K562 (cell line): ENCODE measurements around the gene PIGC. TPM values are rescaled to one million over a fixed set of nuclear protein-coding genes. Genes with fewer than 3 reads are reported as not detected.
A peak's percentile ranks its signal among the peaks of the same experiment; 100 is the strongest.

Experiments used
- CTBP1 ChIP-seq: fragments of 450-650 bp; IDR thresholded peaks from 2 replicates; pipeline ENCODE4 v1.6.1; 2016; ENCODE audit warnings: borderline replicate concordance
- NR2C2 ChIP-seq, 2 experiments: fragments of 200-800 bp in 1 of 2; sonication (Bioruptor generic) in 1 of 2; sonication (generic) in 1 of 2; formaldehyde crosslinking in 1 of 2; IDR thresholded peaks; 2 replicates each; pipeline versions ENCODE4 v1.6.1 to v1.8.0; 2016 to 2022; ENCODE audit warnings: mild to moderate bottlenecking in 1 of 2, missing compliant biosample characterization in 1 of 2, missing genetic modification characterization in 1 of 2, missing genetic modification reagents in 1 of 2
- TAF7 ChIP-seq: fragments of 450-650 bp; IDR thresholded peaks from 2 replicates; pipeline ENCODE4 v1.6.1; 2016; ENCODE audit warnings: missing genetic modification characterization, missing compliant biosample characterization
- WHSC1 ChIP-seq: IDR thresholded peaks from one replicate; pipeline ENCODE4 v1.6.1; 2012; ENCODE audit warnings: low read length, control low read depth, inconsistent platforms
- ZFP1 ChIP-seq: fragments of 450-650 bp; formaldehyde crosslinking; IDR thresholded peaks from 2 replicates; pipeline ENCODE4 v1.4.0; 2020; ENCODE audit warnings: mild to moderate bottlenecking, mixed read lengths
- ZNF384 ChIP-seq: IDR thresholded peaks from 2 replicates; pipeline ENCODE4 v1.6.1; 2012; ENCODE audit warnings: low read depth, low read length, improper control_type of control experiment
- polyA plus RNA-seq, 8 experiments: library from polyadenylated mRNA; depleted of rRNA in 4 of 8; stranded (reverse) in 5 of 8; unstranded in 3 of 8; fragments of >200 nt; fragmentation: Nextera tagmentation in 2 of 8; fragmentation: Illumina TruSeq in 1 of 8; extraction: Ambion mirVana in 2 of 8; extraction: Trizol in 1 of 8; gene quantifications; 2 replicates each; pipeline versions ENCODE4 v1.2.1 to v1.2.3, GENCODE V29; 2011 to 2014; ENCODE audit warnings: inconsistent platforms in 1 of 8, missing spikeins in 1 of 8
- total RNA-seq, 7 experiments: library from RNA; depleted of rRNA in 6 of 7; stranded (reverse); fragments of >200 nt in 6 of 7; fragmentation: Illumina TruSeq in 2 of 7; extraction: Trizol in 2 of 7; gene quantifications; 2 replicates each; pipeline versions ENCODE4 v1.2.1 to v1.2.3, GENCODE V29; 2011 to 2021; ENCODE audit warnings: low replicate concordance in 1 of 7
- TF ChIP-seq, protein P1 (sequence below): fragments of 250-450 bp; sonication (Bioruptor Pico); IDR thresholded peaks from 2 replicates; pipeline ENCODE4 v1.4.0; 2020; ENCODE audit warnings: mild to moderate bottlenecking, moderate library complexity
- TF ChIP-seq, protein P2 (sequence below): fragments of 200-800 bp; sonication (Bioruptor generic); IDR thresholded peaks from 2 replicates; pipeline ENCODE4 v1.6.1; 2016; ENCODE audit warnings: missing genetic modification characterization, missing compliant biosample characterization
- TF ChIP-seq, protein P3 (sequence below): fragments of 450-650 bp; IDR thresholded peaks from 2 replicates; pipeline ENCODE4 v1.7.1; 2018; ENCODE audit warnings: mild to moderate bottlenecking, low read depth; ENCODE audit not compliant: partially characterized antibody
- TF ChIP-seq, protein P4 (sequence below): fragments of 250-450 bp; sonication (Bioruptor Pico); IDR thresholded peaks from 2 replicates; pipeline ENCODE4 v1.5.0; 2021; ENCODE audit warnings: mild to moderate bottlenecking, moderate library complexity

Gene PIGC
- total and polyA plus RNA-seq, 9 of the 15 experiments (the other 6 are each of a cell fraction or from before 2014, with no cell fraction given), result 30.5 to 97.9 (median 54.7) TPM

DNA sequence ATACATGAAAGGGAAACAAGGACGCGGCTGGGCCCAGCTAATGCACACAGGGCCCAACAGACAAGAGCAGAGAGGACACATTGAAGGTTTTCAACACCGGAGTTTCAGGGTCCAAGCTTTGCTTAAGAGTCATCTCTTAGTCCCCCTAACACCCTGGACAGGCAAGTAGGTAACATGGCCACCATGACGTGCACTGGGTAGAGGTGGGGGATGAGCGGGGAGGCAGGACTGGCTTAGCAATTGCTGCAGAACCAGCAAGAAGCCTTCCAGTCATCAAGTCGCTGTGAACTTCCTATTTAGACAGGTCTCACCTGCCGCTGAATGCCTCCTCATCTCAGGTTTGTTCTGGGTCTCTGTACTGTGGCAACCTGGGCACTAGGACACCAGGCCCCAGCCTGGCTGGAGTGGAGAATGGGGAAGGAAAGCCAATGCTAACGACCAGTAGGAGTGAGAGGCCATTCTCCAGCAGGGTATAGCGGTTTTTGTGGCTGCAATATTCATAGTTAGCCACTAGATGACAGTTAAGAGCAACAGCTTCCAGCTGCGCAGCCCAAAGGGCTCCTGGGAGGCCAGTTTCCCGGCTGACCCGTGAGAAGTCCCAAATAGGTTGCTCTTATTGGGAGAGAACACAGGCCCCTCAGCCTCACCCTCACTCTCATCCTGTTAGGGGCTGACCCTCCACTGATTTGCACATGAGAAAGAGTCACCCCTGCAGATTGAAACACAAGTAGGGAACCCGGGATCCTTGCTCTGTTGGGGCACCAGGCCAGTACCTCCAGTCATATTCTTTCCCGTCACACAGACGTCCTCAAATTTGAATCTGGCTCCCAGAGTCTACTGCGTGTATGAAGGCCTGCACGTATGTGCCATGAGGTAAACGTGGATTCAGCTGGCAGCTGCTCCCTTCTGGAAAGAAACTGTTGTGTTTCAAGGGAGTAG is 6.0 kb upstream of the PIGC start (continued):
- TF ChIP-seq, protein P1, sequence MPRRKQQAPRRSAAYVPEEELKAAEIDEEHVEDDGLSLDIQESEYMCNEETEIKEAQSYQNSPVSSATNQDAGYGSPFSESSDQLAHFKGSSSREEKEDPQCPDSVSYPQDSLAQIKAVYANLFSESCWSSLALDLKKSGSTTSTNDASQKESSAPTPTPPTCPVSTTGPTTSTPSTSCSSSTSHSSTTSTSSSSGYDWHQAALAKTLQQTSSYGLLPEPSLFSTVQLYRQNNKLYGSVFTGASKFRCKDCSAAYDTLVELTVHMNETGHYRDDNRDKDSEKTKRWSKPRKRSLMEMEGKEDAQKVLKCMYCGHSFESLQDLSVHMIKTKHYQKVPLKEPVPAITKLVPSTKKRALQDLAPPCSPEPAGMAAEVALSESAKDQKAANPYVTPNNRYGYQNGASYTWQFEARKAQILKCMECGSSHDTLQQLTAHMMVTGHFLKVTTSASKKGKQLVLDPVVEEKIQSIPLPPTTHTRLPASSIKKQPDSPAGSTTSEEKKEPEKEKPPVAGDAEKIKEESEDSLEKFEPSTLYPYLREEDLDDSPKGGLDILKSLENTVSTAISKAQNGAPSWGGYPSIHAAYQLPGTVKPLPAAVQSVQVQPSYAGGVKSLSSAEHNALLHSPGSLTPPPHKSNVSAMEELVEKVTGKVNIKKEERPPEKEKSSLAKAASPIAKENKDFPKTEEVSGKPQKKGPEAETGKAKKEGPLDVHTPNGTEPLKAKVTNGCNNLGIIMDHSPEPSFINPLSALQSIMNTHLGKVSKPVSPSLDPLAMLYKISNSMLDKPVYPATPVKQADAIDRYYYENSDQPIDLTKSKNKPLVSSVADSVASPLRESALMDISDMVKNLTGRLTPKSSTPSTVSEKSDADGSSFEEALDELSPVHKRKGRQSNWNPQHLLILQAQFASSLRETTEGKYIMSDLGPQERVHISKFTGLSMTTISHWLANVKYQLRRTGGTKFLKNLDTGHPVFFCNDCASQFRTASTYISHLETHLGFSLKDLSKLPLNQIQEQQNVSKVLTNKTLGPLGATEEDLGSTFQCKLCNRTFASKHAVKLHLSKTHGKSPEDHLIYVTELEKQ (CRISPR knock-in tag), result no peak
- TF ChIP-seq, protein P2, sequence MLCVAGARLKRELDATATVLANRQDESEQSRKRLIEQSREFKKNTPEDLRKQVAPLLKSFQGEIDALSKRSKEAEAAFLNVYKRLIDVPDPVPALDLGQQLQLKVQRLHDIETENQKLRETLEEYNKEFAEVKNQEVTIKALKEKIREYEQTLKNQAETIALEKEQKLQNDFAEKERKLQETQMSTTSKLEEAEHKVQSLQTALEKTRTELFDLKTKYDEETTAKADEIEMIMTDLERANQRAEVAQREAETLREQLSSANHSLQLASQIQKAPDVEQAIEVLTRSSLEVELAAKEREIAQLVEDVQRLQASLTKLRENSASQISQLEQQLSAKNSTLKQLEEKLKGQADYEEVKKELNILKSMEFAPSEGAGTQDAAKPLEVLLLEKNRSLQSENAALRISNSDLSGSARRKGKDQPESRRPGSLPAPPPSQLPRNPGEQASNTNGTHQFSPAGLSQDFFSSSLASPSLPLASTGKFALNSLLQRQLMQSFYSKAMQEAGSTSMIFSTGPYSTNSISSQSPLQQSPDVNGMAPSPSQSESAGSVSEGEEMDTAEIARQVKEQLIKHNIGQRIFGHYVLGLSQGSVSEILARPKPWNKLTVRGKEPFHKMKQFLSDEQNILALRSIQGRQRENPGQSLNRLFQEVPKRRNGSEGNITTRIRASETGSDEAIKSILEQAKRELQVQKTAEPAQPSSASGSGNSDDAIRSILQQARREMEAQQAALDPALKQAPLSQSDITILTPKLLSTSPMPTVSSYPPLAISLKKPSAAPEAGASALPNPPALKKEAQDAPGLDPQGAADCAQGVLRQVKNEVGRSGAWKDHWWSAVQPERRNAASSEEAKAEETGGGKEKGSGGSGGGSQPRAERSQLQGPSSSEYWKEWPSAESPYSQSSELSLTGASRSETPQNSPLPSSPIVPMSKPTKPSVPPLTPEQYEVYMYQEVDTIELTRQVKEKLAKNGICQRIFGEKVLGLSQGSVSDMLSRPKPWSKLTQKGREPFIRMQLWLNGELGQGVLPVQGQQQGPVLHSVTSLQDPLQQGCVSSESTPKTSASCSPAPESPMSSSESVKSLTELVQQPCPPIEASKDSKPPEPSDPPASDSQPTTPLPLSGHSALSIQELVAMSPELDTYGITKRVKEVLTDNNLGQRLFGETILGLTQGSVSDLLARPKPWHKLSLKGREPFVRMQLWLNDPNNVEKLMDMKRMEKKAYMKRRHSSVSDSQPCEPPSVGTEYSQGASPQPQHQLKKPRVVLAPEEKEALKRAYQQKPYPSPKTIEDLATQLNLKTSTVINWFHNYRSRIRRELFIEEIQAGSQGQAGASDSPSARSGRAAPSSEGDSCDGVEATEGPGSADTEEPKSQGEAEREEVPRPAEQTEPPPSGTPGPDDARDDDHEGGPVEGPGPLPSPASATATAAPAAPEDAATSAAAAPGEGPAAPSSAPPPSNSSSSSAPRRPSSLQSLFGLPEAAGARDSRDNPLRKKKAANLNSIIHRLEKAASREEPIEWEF, result no peak
- TF ChIP-seq ZNF384 (0 out of 2 replicates have a peak, but pooled peaks have one; percentile 28), NR2C2 (CRISPR knock-in tag; IDR thresholded peaks at IDR 0.05) (no peak), NR2C2 (tag; IDR thresholded peaks at IDR 0.05) (no peak; the same call in 1 of the 2 replicates), WHSC1 (no peak), ZFP1 (CRISPR knock-in tag) (no peak), TAF7 (peak; percentile 76), CTBP1 (peak; percentile 21; the same call in 1 of the 2 replicates)
- TF ChIP-seq, protein P3, sequence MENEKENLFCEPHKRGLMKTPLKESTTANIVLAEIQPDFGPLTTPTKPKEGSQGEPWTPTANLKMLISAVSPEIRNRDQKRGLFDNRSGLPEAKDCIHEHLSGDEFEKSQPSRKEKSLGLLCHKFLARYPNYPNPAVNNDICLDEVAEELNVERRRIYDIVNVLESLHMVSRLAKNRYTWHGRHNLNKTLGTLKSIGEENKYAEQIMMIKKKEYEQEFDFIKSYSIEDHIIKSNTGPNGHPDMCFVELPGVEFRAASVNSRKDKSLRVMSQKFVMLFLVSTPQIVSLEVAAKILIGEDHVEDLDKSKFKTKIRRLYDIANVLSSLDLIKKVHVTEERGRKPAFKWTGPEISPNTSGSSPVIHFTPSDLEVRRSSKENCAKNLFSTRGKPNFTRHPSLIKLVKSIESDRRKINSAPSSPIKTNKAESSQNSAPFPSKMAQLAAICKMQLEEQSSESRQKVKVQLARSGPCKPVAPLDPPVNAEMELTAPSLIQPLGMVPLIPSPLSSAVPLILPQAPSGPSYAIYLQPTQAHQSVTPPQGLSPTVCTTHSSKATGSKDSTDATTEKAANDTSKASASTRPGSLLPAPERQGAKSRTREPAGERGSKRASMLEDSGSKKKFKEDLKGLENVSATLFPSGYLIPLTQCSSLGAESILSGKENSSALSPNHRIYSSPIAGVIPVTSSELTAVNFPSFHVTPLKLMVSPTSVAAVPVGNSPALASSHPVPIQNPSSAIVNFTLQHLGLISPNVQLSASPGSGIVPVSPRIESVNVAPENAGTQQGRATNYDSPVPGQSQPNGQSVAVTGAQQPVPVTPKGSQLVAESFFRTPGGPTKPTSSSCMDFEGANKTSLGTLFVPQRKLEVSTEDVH, result no peak
- TF ChIP-seq, protein P4, sequence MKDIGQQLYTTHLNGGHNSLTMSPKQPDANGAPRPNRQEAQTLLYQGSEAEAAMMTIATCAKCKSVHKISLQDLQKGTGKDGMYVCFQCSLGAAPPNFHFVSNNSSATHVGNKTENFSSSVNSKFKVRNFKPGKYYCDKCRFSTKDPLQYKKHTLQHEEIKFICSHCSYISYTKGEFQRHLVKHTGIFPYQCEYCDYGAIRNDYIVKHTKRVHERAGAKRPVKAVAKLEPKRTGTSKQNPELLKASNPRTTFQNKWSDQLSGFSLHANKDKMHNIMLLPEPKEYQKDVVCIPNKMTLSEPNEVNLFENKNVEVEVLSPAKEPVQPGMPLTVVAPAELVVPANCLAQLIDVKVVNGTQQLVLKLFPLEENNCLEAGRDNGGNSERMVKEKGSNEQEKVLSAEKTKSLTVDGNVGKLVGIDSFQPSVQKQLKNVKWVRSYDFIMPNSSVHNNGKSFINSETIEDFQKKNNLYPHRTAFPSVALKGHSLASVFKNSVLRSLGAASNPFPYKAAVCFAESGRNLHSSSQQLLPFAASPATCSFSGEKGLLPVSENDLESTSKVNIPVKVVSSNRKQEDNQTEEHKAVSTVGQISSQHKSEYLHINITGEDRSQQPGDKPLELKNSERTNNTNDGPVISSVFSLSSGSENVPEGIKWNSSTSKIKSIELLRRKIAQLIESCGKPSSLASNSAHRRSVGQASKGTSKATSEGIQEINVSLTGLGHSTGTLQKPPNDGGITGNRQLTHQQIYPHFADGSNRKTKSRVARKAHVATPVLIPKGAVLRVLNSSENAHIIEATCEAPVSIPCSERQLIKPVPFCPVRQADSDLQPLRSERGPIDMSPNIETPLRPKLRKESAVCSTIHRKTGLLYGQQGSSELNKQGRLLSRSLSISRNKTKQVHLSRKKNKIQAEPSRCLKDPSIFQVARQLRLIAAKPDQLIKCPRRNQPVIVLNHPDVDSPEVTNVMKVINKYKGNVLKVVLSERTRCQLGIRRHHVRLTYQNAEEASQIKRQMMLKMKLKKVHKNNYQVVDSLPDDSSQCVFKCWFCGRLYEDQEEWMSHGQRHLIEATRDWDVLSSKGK (CRISPR knock-in tag), result no peak
